ENCODE results near the gene CHMP2B.
A peak's percentile ranks its signal among the peaks of the same experiment; 100 is the strongest.

Gene CHMP2B

GRCh38 chr3:87227104-87227834 is at the start of gene CHMP2B:
TSS of gene CHMP2B (plus strand) at chr3:87227309. CDS start at chr3:87227523, 214 bp downstream.
- peak; percentile 92 for DNase-seq (ENCODE audit: low spot score)

- no peak for DNase-seq (ENCODE audit: low spot score)
Measured at GRCh38 chr3:87179642-87180041, 47.5 kb upstream of the CHMP2B start.

GRCh38 chr3:87181551-87181950 is 45.6 kb upstream of the CHMP2B start:
- DNase-seq (ENCODE audit: low spot score), result no peak

GRCh38 chr3:87182023-87182422 is 45.1 kb upstream of the CHMP2B start:
- no peak for DNase-seq (ENCODE audit: low spot score)

GRCh38 chr3:87186608-87187159 is 40.4 kb upstream of the CHMP2B start:
- DNase-seq (ENCODE audit: low spot score), result no peak

- no peak for DNase-seq (ENCODE audit: low spot score)
Measured at GRCh38 chr3:87191175-87191574, 35.9 kb upstream of the CHMP2B start.

- DNase-seq (ENCODE audit: low spot score), result no peak
Measured at GRCh38 chr3:87191641-87192040, 35.5 kb upstream of the CHMP2B start.

GRCh38 chr3:87196879-87197278 is 30.2 kb upstream of the CHMP2B start:
- no peak for DNase-seq (ENCODE audit: low spot score)

GRCh38 chr3:87197531-87197930 is 29.6 kb upstream of the CHMP2B start:
- DNase-seq (ENCODE audit: low spot score), result no peak

- DNase-seq (ENCODE audit: low spot score), result no peak
Measured at GRCh38 chr3:87198774-87199173, 28.3 kb upstream of the CHMP2B start.

GRCh38 chr3:87199628-87200027 is 27.5 kb upstream of the CHMP2B start:
- no peak for DNase-seq (ENCODE audit: low spot score)

GRCh38 chr3:87200060-87200647 is 27.0 kb upstream of the CHMP2B start:
- no peak for DNase-seq (ENCODE audit: low spot score)

- no peak for DNase-seq (ENCODE audit: low spot score)
Measured at GRCh38 chr3:87201727-87202126, 25.4 kb upstream of the CHMP2B start.

GRCh38 chr3:87203809-87204208 is 23.3 kb upstream of the CHMP2B start:
- DNase-seq (ENCODE audit: low spot score), result no peak

- DNase-seq (ENCODE audit: low spot score), result no peak
Measured at GRCh38 chr3:87206070-87206469, 21.0 kb upstream of the CHMP2B start.

- DNase-seq (ENCODE audit: low spot score), result no peak
Measured at GRCh38 chr3:87206635-87207034, 20.5 kb upstream of the CHMP2B start.

- DNase-seq (ENCODE audit: low spot score), result no peak
Measured at GRCh38 chr3:87207460-87207859, 19.6 kb upstream of the CHMP2B start.

GRCh38 chr3:87209111-87209510 is 18.0 kb upstream of the CHMP2B start:
- DNase-seq (ENCODE audit: low spot score), result no peak

- DNase-seq (ENCODE audit: low spot score), result no peak
Measured at GRCh38 chr3:87218560-87218959, 8.5 kb upstream of the CHMP2B start.

GRCh38 chr3:87219611-87220010 is 7.5 kb upstream of the CHMP2B start:
- no peak for DNase-seq (ENCODE audit: low spot score)

GRCh38 chr3:87225659-87226058 is 1.4 kb upstream of the CHMP2B start:
- peak; percentile 54 for DNase-seq (ENCODE audit: low spot score)

- peak; percentile 7 for DNase-seq (ENCODE audit: low spot score)
Measured at GRCh38 chr3:87227835-87228144, 681 bp downstream of the CHMP2B start.

- DNase-seq (ENCODE audit: low spot score), result peak; percentile 17
Measured at GRCh38 chr3:87228316-87228715, 1.2 kb downstream of the CHMP2B start.

GRCh38 chr3:87229113-87229512 is 2.0 kb downstream of the CHMP2B start:
- no peak for DNase-seq (ENCODE audit: low spot score)
